Keratinocyte (primary cell): ENCODE measurements around the gene RTBDN.

Experiments
- CTCF ChIP-seq, 3 experiments: IDR thresholded peaks in 1 of 3; conservative IDR thresholded peaks in 1 of 3; optimal IDR thresholded peaks in 1 of 3; 2 replicates in 2 of 3; 3 replicates in 1 of 3; pipeline versions ENCODE3 to v1.5.1; 2011; ENCODE audit warnings: low read length in 3 of 3, mild to moderate bottlenecking in 3 of 3, moderate library complexity in 2 of 3, control low read depth in 1 of 3, inconsistent platforms in 1 of 3; ENCODE audit not compliant: insufficient read depth in 2 of 3; ENCODE audit errors: extremely low read depth in 1 of 3
- EZH2 ChIP-seq: IDR thresholded peaks from one replicate; pipeline ENCODE4 v1.6.1; 2012; ENCODE audit warnings: inconsistent platforms, mild to moderate bottlenecking, low read length, moderate library complexity

- TF ChIP-seq CTCF (optimal IDR thresholded peaks at IDR 0.05 in 1 of 3, IDR thresholded peaks at IDR 0.05 in 1 of 3, conservative IDR thresholded peaks at IDR 0.05 in 1 of 3; ENCODE audit: extremely low read depth in 1 of 3, insufficient read depth in 2 of 3, low read length in 3 of 3): no peak
- TF ChIP-seq EZH2: no peak
These were observed 48.1 kb downstream of the RTBDN start for GRCh38 chr19:12786141-12786870.
